Parathyroid adenoma (tissue), 2 donors: ENCODE results near the gene PROX2.

Experiments used
- H2AFZ ChIP-seq: fragments of 300-600 bp; sonication (generic); one replicate; pipeline ENCODE4 v1.7.0; 2017; ENCODE audit warnings: antibody characterized with exemption, mild to moderate bottlenecking
- H3K27ac ChIP-seq: fragments of 300-600 bp; sonication (generic); one replicate; pipeline ENCODE4 v1.7.0; 2017
- H3K27me3 ChIP-seq: fragments of 300-600 bp; sonication (generic); one replicate; pipeline ENCODE4 v1.7.0; 2017; ENCODE audit warnings: low read length; ENCODE audit not compliant: control insufficient read depth, insufficient read depth
- H3K36me3 ChIP-seq: fragments of 300-600 bp; sonication (generic); one replicate; pipeline ENCODE4 v1.7.0; 2017; ENCODE audit warnings: low read length; ENCODE audit not compliant: control insufficient read depth, insufficient read depth
- H3K4me1 ChIP-seq: fragments of 300-600 bp; sonication (generic); one replicate; pipeline ENCODE4 v1.7.0; 2017; ENCODE audit warnings: control low read depth
- H3K4me2 ChIP-seq: fragments of 300-600 bp; sonication (generic); one replicate; pipeline ENCODE4 v1.7.0; 2017; ENCODE audit warnings: low read length
- H3K4me3 ChIP-seq: fragments of 300-600 bp; sonication (generic); one replicate; pipeline ENCODE4 v1.7.0; 2017; ENCODE audit warnings: low read depth, low read length
- H3K79me2 ChIP-seq: fragments of 300-600 bp; sonication (generic); one replicate; pipeline ENCODE4 v1.7.0; 2017; ENCODE audit warnings: control low read depth
- H3K9ac ChIP-seq: fragments of 300-600 bp; sonication (generic); one replicate; pipeline ENCODE4 v1.7.0; 2017; ENCODE audit warnings: mild to moderate bottlenecking
- H3K9me3 ChIP-seq: fragments of 300-600 bp; sonication (generic); one replicate; pipeline ENCODE4 v1.7.0; 2017; ENCODE audit warnings: low read length; ENCODE audit not compliant: control insufficient read depth
- CTCF ChIP-seq: fragments of 300-600 bp; sonication (generic); IDR thresholded peaks from one replicate; pipeline ENCODE4 v1.7.0; 2017; ENCODE audit warnings: antibody characterized with exemption, mild to moderate bottlenecking
- donor health status: primary hyperparathyroidism.

Gene PROX2

GRCh38 chr14:74859757-74860552 is 16.0 kb downstream of the PROX2 start:
- no peak for TF ChIP-seq CTCF
- no peaks in the 10 kb centered on the region for H3K27me3 ChIP-seq
- peaks cover 2% of the 10 kb centered on the region for H3K79me2 ChIP-seq
- no peak overlapping the region for H3K4me3 ChIP-seq
- no peaks in the 10 kb centered on the region for H3K36me3 ChIP-seq
- no peak overlapping the region for H3K9ac ChIP-seq
- H3K27ac ChIP-seq: no peak overlapping the region
- H3K9me3 ChIP-seq: no peaks in the 10 kb centered on the region
- no peaks in the 10 kb centered on the region for H3K4me1 ChIP-seq
- H2AFZ ChIP-seq: no peak overlapping the region
- no peak overlapping the region for H3K4me2 ChIP-seq

GRCh38 chr14:74858022-74858421 is 17.9 kb downstream of the PROX2 start:
- Histone ChIP-seq H3K4me1 (no peaks in the 10 kb centered on the region), H3K79me2 (peaks cover 2% of the 10 kb centered on the region), H3K4me3 (no peak overlapping the region), H3K27ac (no peak overlapping the region), H3K9me3 (no peaks in the 10 kb centered on the region), H3K36me3 (no peaks in the 10 kb centered on the region), H3K27me3 (no peaks in the 10 kb centered on the region), H3K4me2 (no peak overlapping the region), H2AFZ (no peak overlapping the region), H3K9ac (no peak overlapping the region)
- TF ChIP-seq CTCF: no peak

GRCh38 chr14:74856366-74856765 is 19.6 kb downstream of the PROX2 start:
- H3K4me3 ChIP-seq: no peak overlapping the region
- no peaks in the 10 kb centered on the region for H3K36me3 ChIP-seq
- peaks cover 2% of the 10 kb centered on the region for H3K79me2 ChIP-seq
- TF ChIP-seq CTCF: no peak
- no peaks in the 10 kb centered on the region for H3K27me3 ChIP-seq
- H3K9ac ChIP-seq: no peak overlapping the region
- H3K9me3 ChIP-seq: no peaks in the 10 kb centered on the region
- H2AFZ ChIP-seq: no peak overlapping the region
- H3K27ac ChIP-seq: no peak overlapping the region
- H3K4me2 ChIP-seq: no peak overlapping the region
- no peaks in the 10 kb centered on the region for H3K4me1 ChIP-seq

GRCh38 chr14:74855945-74856344 is 20.0 kb downstream of the PROX2 start:
- Histone ChIP-seq H3K79me2 (peaks cover 2% of the 10 kb centered on the region), H3K27me3 (no peaks in the 10 kb centered on the region), H3K9ac (no peak overlapping the region), H2AFZ (no peak overlapping the region), H3K4me1 (no peaks in the 10 kb centered on the region), H3K9me3 (no peaks in the 10 kb centered on the region), H3K4me2 (no peak overlapping the region), H3K27ac (no peak overlapping the region), H3K36me3 (no peaks in the 10 kb centered on the region), H3K4me3 (no peak overlapping the region)
- TF ChIP-seq CTCF: no peak

- no peaks in the 10 kb centered on the region for H3K79me2 ChIP-seq
- no peaks in the 10 kb centered on the region for H3K9me3 ChIP-seq
- H3K4me1 ChIP-seq: no peaks in the 10 kb centered on the region
- no peak overlapping the region for H3K4me3 ChIP-seq
- H3K4me2 ChIP-seq: no peak overlapping the region
- no peak overlapping the region for H2AFZ ChIP-seq
- no peak for TF ChIP-seq CTCF
- H3K36me3 ChIP-seq: no peaks in the 10 kb centered on the region
- H3K27me3 ChIP-seq: no peaks in the 10 kb centered on the region
- no peak overlapping the region for H3K27ac ChIP-seq
- no peak overlapping the region for H3K9ac ChIP-seq
These were observed 20.9 kb downstream of the PROX2 start for GRCh38 chr14:74855021-74855420.
